ENCODE results near the gene EHMT2.

EHMT2 gene

GRCh38 chr6:31903957-31904356 is 6.5 kb upstream of the EHMT2 start:
- no peaks in the 10 kb centered on the region for H3K36me3 ChIP-seq (ENCODE audit: control insufficient read depth, insufficient read depth, low read length)
- no peak overlapping the region for H3K27ac ChIP-seq (ENCODE audit: insufficient read depth, low read depth, low read length, poor library complexity, severe bottlenecking)
- peaks cover 9% of the 10 kb centered on the region for H3K4me1 ChIP-seq (ENCODE audit: control insufficient read depth, insufficient read depth, low read length)
- no peaks in the 10 kb centered on the region for H3K9me3 ChIP-seq (ENCODE audit: control insufficient read depth, low read length)
- H3K27me3 ChIP-seq (ENCODE audit: control insufficient read depth, insufficient read depth, low read length, poor library complexity, severe bottlenecking), result no peaks in the 10 kb centered on the region
- WGBS, 2 experiments, result 94 to 96% methylated on average over 2 of the region's 3 CpGs
- no peak overlapping the region for H3K4me3 ChIP-seq (ENCODE audit: insufficient read depth, low read depth, low read length)

GRCh38 chr6:31901953-31902643 is 4.6 kb upstream of the EHMT2 start, which contains the start of gene ZBTB12:
Gene ZBTB12 (minus strand): TSS chr6:31902086. CDS start chr6:31901305, 781 bp downstream.
- no peaks in the 10 kb centered on the region for H3K9me3 ChIP-seq (ENCODE audit: control insufficient read depth, low read length)
- H3K4me1 ChIP-seq (ENCODE audit: control insufficient read depth, insufficient read depth, low read length), result peaks cover 15% of the 10 kb centered on the region
- WGBS, 2 experiments, result 0% methylated on average over 76 to 77 of the region's 77 CpGs
- peak within 1 kb of the TSS; percentile 31 for H3K27ac ChIP-seq (ENCODE audit: insufficient read depth, low read depth, low read length, poor library complexity, severe bottlenecking)
- H3K27me3 ChIP-seq (ENCODE audit: control insufficient read depth, insufficient read depth, low read length, poor library complexity, severe bottlenecking), result no peaks in the 10 kb centered on the region
- no peaks in the 10 kb centered on the region for H3K36me3 ChIP-seq (ENCODE audit: control insufficient read depth, insufficient read depth, low read length)
- peak within 1 kb of the TSS; percentile 68 for H3K4me3 ChIP-seq (ENCODE audit: insufficient read depth, low read depth, low read length)

GRCh38 chr6:31901415-31901952 is 4.0 kb upstream of the EHMT2 start:
- Histone ChIP-seq H3K4me1 (ENCODE audit: control insufficient read depth, insufficient read depth, low read length) (peaks cover 16% of the 10 kb centered on the region), H3K27ac (ENCODE audit: insufficient read depth, low read depth, low read length, poor library complexity, severe bottlenecking) (no peak overlapping the region), H3K27me3 (ENCODE audit: control insufficient read depth, insufficient read depth, low read length, poor library complexity, severe bottlenecking) (no peaks in the 10 kb centered on the region), H3K9me3 (ENCODE audit: control insufficient read depth, low read length) (no peaks in the 10 kb centered on the region), H3K4me3 (ENCODE audit: insufficient read depth, low read depth, low read length) (peak overlapping the region; percentile 68), H3K36me3 (ENCODE audit: control insufficient read depth, insufficient read depth, low read length) (no peaks in the 10 kb centered on the region)
- WGBS, 2 experiments, result 2 to 3% methylated on average over 44 to 45 of the region's 45 CpGs

GRCh38 chr6:31900917-31901414 is 3.5 kb upstream of the EHMT2 start:
- Histone ChIP-seq H3K27ac (ENCODE audit: insufficient read depth, low read depth, low read length, poor library complexity, severe bottlenecking) (no peak overlapping the region), H3K27me3 (ENCODE audit: control insufficient read depth, insufficient read depth, low read length, poor library complexity, severe bottlenecking) (no peaks in the 10 kb centered on the region), H3K4me3 (ENCODE audit: insufficient read depth, low read depth, low read length) (peak overlapping the region; percentile 68), H3K4me1 (ENCODE audit: control insufficient read depth, insufficient read depth, low read length) (peaks cover 21% of the 10 kb centered on the region), H3K36me3 (ENCODE audit: control insufficient read depth, insufficient read depth, low read length) (peaks cover 3% of the 10 kb centered on the region), H3K9me3 (ENCODE audit: control insufficient read depth, low read length) (no peaks in the 10 kb centered on the region)
- 70 to 72% methylated on average over 29 of the region's 29 CpGs for WGBS, 2 experiments

- Histone ChIP-seq H3K4me1 (ENCODE audit: control insufficient read depth, insufficient read depth, low read length) (peaks cover 22% of the 10 kb centered on the region), H3K36me3 (ENCODE audit: control insufficient read depth, insufficient read depth, low read length) (peaks cover 11% of the 10 kb centered on the region), H3K27me3 (ENCODE audit: control insufficient read depth, insufficient read depth, low read length, poor library complexity, severe bottlenecking) (no peaks in the 10 kb centered on the region), H3K27ac (ENCODE audit: insufficient read depth, low read depth, low read length, poor library complexity, severe bottlenecking) (no peak overlapping the region), H3K4me3 (ENCODE audit: insufficient read depth, low read depth, low read length) (no peak overlapping the region), H3K9me3 (ENCODE audit: control insufficient read depth, low read length) (no peaks in the 10 kb centered on the region)
- 94 to 95% methylated on average over 49 of the region's 49 CpGs for WGBS, 2 experiments
Measured at GRCh38 chr6:31899882-31900722, 2.6 kb upstream of the EHMT2 start.

- Histone ChIP-seq H3K9me3 (ENCODE audit: control insufficient read depth, low read length) (no peaks in the 10 kb centered on the region), H3K27ac (ENCODE audit: insufficient read depth, low read depth, low read length, poor library complexity, severe bottlenecking) (no peak overlapping the region), H3K36me3 (ENCODE audit: control insufficient read depth, insufficient read depth, low read length) (peaks cover 20% of the 10 kb centered on the region), H3K27me3 (ENCODE audit: control insufficient read depth, insufficient read depth, low read length, poor library complexity, severe bottlenecking) (no peaks in the 10 kb centered on the region), H3K4me3 (ENCODE audit: insufficient read depth, low read depth, low read length) (no peak overlapping the region), H3K4me1 (ENCODE audit: control insufficient read depth, insufficient read depth, low read length) (peaks cover 22% of the 10 kb centered on the region)
- WGBS, 2 experiments, result 90 to 92% methylated on average over 5 of the region's 5 CpGs
Measured at GRCh38 chr6:31899215-31899614, 1.7 kb upstream of the EHMT2 start.

- Histone ChIP-seq H3K9me3 (ENCODE audit: control insufficient read depth, low read length) (no peaks in the 10 kb centered on the region), H3K27me3 (ENCODE audit: control insufficient read depth, insufficient read depth, low read length, poor library complexity, severe bottlenecking) (no peaks in the 10 kb centered on the region), H3K27ac (ENCODE audit: insufficient read depth, low read depth, low read length, poor library complexity, severe bottlenecking) (no peak overlapping the region), H3K4me1 (ENCODE audit: control insufficient read depth, insufficient read depth, low read length) (peaks cover 22% of the 10 kb centered on the region), H3K36me3 (ENCODE audit: control insufficient read depth, insufficient read depth, low read length) (peaks cover 27% of the 10 kb centered on the region), H3K4me3 (ENCODE audit: insufficient read depth, low read depth, low read length) (peak overlapping the region; percentile 82)
- WGBS, 2 experiments, result 22% methylated on average over 8 of the region's 8 CpGs
Measured at GRCh38 chr6:31898383-31899011, 999 bp upstream of the EHMT2 start.

- no peaks in the 10 kb centered on the region for H3K9me3 ChIP-seq (ENCODE audit: control insufficient read depth, low read length)
- no peaks in the 10 kb centered on the region for H3K27me3 ChIP-seq (ENCODE audit: control insufficient read depth, insufficient read depth, low read length, poor library complexity, severe bottlenecking)
- peak overlapping the region; percentile 80 for H3K27ac ChIP-seq (ENCODE audit: insufficient read depth, low read depth, low read length, poor library complexity, severe bottlenecking)
- H3K4me1 ChIP-seq (ENCODE audit: control insufficient read depth, insufficient read depth, low read length), result peaks cover 22% of the 10 kb centered on the region
- 2% methylated on average over 50 to 62 of the region's 62 CpGs for WGBS, 2 experiments
- H3K36me3 ChIP-seq (ENCODE audit: control insufficient read depth, insufficient read depth, low read length), result peaks cover 41% of the 10 kb centered on the region
- H3K4me3 ChIP-seq (ENCODE audit: insufficient read depth, low read depth, low read length), result peak overlapping the region; percentile 82
Measured at GRCh38 chr6:31896856-31897611, 464 bp downstream of the EHMT2 start.

- peak overlapping the region; percentile 82 for H3K4me3 ChIP-seq (ENCODE audit: insufficient read depth, low read depth, low read length)
- 63 to 66% methylated on average over 4 of the region's 4 CpGs for WGBS, 2 experiments
- H3K27me3 ChIP-seq (ENCODE audit: control insufficient read depth, insufficient read depth, low read length, poor library complexity, severe bottlenecking), result no peaks in the 10 kb centered on the region
- H3K27ac ChIP-seq (ENCODE audit: insufficient read depth, low read depth, low read length, poor library complexity, severe bottlenecking), result no peak overlapping the region
- H3K4me1 ChIP-seq (ENCODE audit: control insufficient read depth, insufficient read depth, low read length), result peaks cover 22% of the 10 kb centered on the region
- H3K9me3 ChIP-seq (ENCODE audit: control insufficient read depth, low read length), result no peaks in the 10 kb centered on the region
- H3K36me3 ChIP-seq (ENCODE audit: control insufficient read depth, insufficient read depth, low read length), result peaks cover 46% of the 10 kb centered on the region
Measured at GRCh38 chr6:31896493-31896855, 1.0 kb downstream of the EHMT2 start.
